ENCODE results near the gene NUP42.

The NUP42 gene

GRCh38 chr7:23234569-23235296 lies 52.9 kb downstream of the NUP42 start:
- TF ChIP-seq CTCF (IDR thresholded peaks at IDR 0.05; ENCODE audit: low read depth, low read length) = no peak
- no peak overlapping the region for H3K4me3 ChIP-seq (ENCODE audit: low read depth, low read length)

- TF ChIP-seq CTCF (IDR thresholded peaks at IDR 0.05; ENCODE audit: low read depth, low read length) = no peak
These were observed 54.0 kb downstream of the NUP42 start for GRCh38 chr7:23235813-23236221.

GRCh38 chr7:23237000-23237399 lies 55.2 kb downstream of the NUP42 start:
- H3K4me3 ChIP-seq (ENCODE audit: low read depth, low read length) = no peak overlapping the region
- no peak for TF ChIP-seq CTCF (IDR thresholded peaks at IDR 0.05; ENCODE audit: low read depth, low read length)

More at GRCh38 chr7:23235813-23236221, 54.0 kb downstream of the NUP42 start:
- H3K4me3 ChIP-seq (ENCODE audit: low read depth, low read length) = no peak overlapping the region

- no peak overlapping the region for H3K4me3 ChIP-seq (ENCODE audit: low read depth, low read length)
- no peak for TF ChIP-seq CTCF (IDR thresholded peaks at IDR 0.05; ENCODE audit: low read depth, low read length)
These were observed 57.3 kb downstream of the NUP42 start for GRCh38 chr7:23238983-23239652.

GRCh38 chr7:23239698-23240097 lies 57.9 kb downstream of the NUP42 start:
- no peak overlapping the region for H3K4me3 ChIP-seq (ENCODE audit: low read depth, low read length)
- TF ChIP-seq CTCF (IDR thresholded peaks at IDR 0.05; ENCODE audit: low read depth, low read length) = no peak

- TF ChIP-seq CTCF (IDR thresholded peaks at IDR 0.05; ENCODE audit: low read depth, low read length) = no peak
- no peak overlapping the region for H3K4me3 ChIP-seq (ENCODE audit: low read depth, low read length)
These were observed 60.5 kb downstream of the NUP42 start for GRCh38 chr7:23242321-23242720.

GRCh38 chr7:23242935-23243334 lies 61.1 kb downstream of the NUP42 start:
- no peak overlapping the region for H3K4me3 ChIP-seq (ENCODE audit: low read depth, low read length)
- TF ChIP-seq CTCF (IDR thresholded peaks at IDR 0.05; ENCODE audit: low read depth, low read length) = no peak

Measured in WI38 (cell line).